T-helper 1 cell treated with Interleukin-12 subunit alpha and Interleukin-12 subunit beta and Interleukin-4 antibody, amounts not matched to agents 30 μg/mL and 1 μg/mL, for 36 hours (primary cell): ENCODE results near the gene ARAP3.

Source experiments
- H3K27ac Mint-ChIP-seq: one replicate; pipeline ENCODE4 v1.8.0; 2021; ENCODE audit warnings: mild to moderate bottlenecking, mixed read lengths
- H3K27me3 Mint-ChIP-seq: one replicate; pipeline ENCODE4 v1.8.0; 2021; ENCODE audit warnings: low read depth, mixed read lengths
- H3K36me3 Mint-ChIP-seq: one replicate; pipeline ENCODE4 v1.8.0; 2021; ENCODE audit warnings: low read depth, mixed read lengths
- H3K4me1 Mint-ChIP-seq: one replicate; pipeline ENCODE4 v1.8.0; 2021; ENCODE audit warnings: low read depth, mixed read lengths
- H3K4me3 Mint-ChIP-seq: one replicate; pipeline ENCODE4 v1.8.0; 2021; ENCODE audit warnings: mild to moderate bottlenecking, moderate library complexity, mixed read lengths
- H3K9me3 Mint-ChIP-seq: one replicate; pipeline ENCODE4 v1.8.0; 2021; ENCODE audit warnings: mixed read lengths

The ARAP3 gene

DNA sequence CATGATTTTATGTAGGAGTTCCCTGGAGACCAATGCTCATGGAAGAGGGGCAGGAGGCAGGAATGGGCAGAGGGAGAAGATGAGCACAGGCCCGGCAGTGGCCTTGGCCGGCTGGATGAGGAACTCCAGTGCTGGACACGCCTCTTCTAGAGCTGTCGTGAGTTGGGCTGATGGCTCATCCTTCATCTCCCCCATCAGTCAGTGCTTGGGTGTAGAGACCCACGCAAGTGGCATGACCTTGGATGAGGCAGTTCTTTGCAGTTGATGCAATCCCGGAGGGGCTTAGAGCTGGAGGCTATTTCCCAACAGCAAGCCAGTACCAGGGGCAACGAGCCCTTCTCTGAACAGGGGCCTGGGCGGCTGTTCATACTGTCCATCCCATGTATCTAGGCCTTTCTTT is 25.5 kb upstream of the ARAP3 start:
- Mint-ChIP-seq H3K9me3 (no peaks in the 10 kb centered on the region), H3K27me3 (peaks cover 13% of the 10 kb centered on the region), H3K27ac (no peak overlapping the region), H3K36me3 (no peaks in the 10 kb centered on the region), H3K4me1 (peaks cover 7% of the 10 kb centered on the region), H3K4me3 (no peak overlapping the region)

DNA sequence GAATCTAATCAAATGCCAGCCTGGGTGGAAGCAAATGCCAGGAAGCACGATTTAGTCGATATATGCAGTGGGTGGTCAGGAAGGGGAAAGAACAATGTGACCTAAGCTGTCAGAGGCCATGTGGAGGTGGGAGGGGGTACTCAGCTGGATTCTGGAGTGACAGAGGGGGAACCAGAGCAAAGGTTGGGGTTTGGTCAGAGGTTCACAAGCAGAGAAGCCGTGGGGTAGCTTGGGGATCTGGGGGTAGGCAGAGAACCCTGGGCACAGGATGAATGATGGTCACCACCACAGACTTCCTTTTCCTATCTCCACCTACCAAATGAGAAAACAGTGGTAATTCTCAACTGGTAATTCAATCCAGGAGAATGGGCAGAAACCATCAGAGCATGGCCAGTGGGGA is 24.1 kb upstream of the ARAP3 start:
- Mint-ChIP-seq H3K9me3 (no peaks in the 10 kb centered on the region), H3K4me1 (peaks cover 12% of the 10 kb centered on the region), H3K27ac (no peak overlapping the region), H3K4me3 (no peak overlapping the region), H3K36me3 (no peaks in the 10 kb centered on the region), H3K27me3 (peaks cover 25% of the 10 kb centered on the region)

DNA sequence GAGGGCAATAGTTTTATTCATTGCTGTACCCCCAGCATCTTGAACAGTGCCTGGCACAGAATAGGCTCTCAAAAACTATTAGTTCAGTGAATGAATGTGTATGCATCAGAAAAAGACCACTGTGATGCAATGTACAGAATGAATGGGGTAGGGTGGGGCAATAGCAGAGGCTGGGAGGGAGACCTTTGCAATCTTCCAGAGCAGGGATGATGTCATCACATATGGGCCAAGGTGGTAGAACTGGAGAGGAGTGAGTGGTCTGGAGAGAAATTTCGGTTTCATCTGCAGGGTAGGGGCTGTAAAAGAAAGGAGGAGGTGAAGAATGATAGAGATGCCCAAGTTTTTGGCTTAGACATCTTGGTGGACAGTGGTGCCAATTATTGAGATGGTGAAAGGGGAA is 23.4 kb upstream of the ARAP3 start:
- no peaks in the 10 kb centered on the region for H3K9me3 Mint-ChIP-seq
- peaks cover 27% of the 10 kb centered on the region for H3K27me3 Mint-ChIP-seq
- no peak overlapping the region for H3K27ac Mint-ChIP-seq

DNA sequence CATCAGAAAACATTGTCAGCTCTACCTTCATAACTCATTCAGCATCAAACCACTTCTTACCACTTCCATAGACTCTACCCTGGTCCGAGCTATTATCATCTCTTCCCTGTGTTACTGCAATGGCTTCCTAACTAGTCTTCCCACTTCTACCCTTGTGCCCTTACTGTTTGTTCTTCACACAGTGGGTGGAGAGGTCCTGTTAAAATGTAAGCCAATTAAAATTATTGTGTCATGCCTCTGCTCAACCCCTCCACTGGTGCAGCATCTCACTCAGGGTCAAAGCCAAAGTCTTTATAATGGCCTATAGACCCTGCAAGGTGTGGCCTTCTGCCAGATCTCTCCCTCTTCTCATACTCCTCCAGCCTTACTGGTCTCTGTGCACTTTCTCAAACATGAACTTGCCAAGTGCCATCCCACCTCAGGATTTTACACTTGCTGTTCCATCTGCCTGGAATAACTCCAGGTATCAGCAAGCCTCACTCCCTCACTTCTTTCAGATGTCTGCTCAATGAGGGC is 22.8 kb upstream of the ARAP3 start:
- H3K9me3 Mint-ChIP-seq: no peaks in the 10 kb centered on the region
- peaks cover 15% of the 10 kb centered on the region for H3K4me1 Mint-ChIP-seq
- H3K4me3 Mint-ChIP-seq: no peak overlapping the region

More for the DNA sequence above, 23.4 kb upstream of the ARAP3 start:
- Mint-ChIP-seq H3K4me3 (no peak overlapping the region), H3K4me1 (peaks cover 12% of the 10 kb centered on the region), H3K36me3 (no peaks in the 10 kb centered on the region)

DNA sequence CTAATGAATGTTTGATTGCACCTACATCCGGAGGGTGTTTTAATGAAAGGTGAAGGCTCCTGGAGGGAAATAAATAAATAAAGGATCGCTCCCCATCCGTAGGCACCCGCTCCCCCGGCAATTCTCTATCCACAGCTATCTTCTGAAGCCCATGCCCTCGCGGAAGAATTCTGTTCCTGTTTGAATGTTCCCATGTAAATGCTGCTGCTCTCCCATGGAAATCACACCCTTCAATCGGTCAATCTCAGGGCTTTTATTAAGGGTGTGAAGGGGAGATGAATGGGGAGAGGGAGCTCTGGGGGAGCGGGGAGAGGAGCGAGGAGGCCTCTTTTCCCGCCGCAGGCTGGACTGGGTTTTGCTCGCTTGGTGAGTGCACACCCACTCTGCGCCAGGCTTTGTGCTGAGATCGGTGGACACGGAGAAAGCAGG is 21.1 kb upstream of the ARAP3 start:
- Mint-ChIP-seq H3K4me3 (peak overlapping the region; percentile 72), H3K27ac (no peak overlapping the region)

More for the DNA sequence above, 22.8 kb upstream of the ARAP3 start:
- Mint-ChIP-seq H3K27me3 (peaks cover 33% of the 10 kb centered on the region), H3K36me3 (no peaks in the 10 kb centered on the region), H3K27ac (no peak overlapping the region)

DNA sequence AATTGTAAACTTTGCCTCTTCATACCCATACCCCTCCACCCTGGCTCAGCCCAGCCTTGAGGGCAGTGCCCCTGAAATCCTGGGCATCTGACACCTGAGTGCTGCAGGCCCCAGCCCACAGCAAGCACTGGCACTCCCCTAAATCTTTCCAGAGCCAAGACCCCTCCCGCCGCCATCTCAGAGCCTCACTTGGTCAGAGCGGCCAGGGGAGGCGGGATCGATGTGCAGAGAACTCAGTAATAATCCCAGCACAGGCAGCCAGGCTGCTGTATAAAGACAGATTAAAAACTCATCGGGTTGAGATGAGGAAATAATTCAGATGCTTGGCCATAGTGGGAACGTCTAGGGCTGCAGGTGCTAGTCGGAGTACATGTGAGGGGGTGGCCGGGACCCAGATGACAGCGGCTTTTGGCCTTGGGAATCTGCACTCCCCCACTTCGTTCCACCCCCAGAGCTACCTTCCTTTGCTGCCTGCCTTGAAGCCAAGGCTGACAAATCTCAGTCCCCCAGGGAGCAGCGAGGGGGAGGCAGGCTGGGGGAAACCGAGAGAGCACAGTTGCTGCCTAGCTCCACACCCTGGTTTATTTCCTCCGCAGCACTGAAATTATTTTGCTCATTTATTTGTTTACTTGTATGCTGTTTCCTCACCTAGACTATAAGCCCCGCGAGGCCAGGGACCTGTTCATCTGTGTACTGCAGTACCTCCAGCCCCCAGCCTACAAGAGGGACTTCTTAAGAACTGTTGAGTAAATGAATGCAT is 19.5 kb upstream of the ARAP3 start:
- H3K4me3 Mint-ChIP-seq: peak overlapping the region; percentile 72
- peaks cover 38% of the 10 kb centered on the region for H3K27me3 Mint-ChIP-seq
- H3K4me1 Mint-ChIP-seq: peaks cover 15% of the 10 kb centered on the region
- no peaks in the 10 kb centered on the region for H3K36me3 Mint-ChIP-seq
- H3K9me3 Mint-ChIP-seq: no peaks in the 10 kb centered on the region
- H3K27ac Mint-ChIP-seq: no peak overlapping the region

More for the DNA sequence above, 21.1 kb upstream of the ARAP3 start:
- peaks cover 15% of the 10 kb centered on the region for H3K4me1 Mint-ChIP-seq
- H3K27me3 Mint-ChIP-seq: peaks cover 38% of the 10 kb centered on the region
- no peaks in the 10 kb centered on the region for H3K9me3 Mint-ChIP-seq
- no peaks in the 10 kb centered on the region for H3K36me3 Mint-ChIP-seq

DNA sequence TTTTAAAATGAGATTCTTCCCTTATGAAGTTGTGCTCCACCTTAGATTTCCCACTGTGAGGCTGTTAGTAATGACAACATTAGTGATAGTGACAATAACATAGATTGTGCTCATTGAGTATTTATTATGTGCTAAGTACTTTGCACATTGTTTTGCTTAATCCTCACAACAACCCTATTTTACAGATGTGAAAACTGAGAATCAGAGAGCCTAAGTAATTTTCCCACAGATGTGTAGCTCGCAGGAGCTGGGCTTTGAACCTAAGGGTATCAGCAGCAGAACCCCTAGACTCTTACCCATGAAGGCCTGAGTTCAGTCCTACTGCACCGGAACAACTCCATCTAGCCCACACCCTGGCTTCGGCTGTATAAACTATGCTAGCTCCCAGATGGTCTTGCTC is 15.6 kb upstream of the ARAP3 start:
- peaks cover 18% of the 10 kb centered on the region for H3K4me1 Mint-ChIP-seq
- H3K27ac Mint-ChIP-seq: no peak overlapping the region

DNA sequence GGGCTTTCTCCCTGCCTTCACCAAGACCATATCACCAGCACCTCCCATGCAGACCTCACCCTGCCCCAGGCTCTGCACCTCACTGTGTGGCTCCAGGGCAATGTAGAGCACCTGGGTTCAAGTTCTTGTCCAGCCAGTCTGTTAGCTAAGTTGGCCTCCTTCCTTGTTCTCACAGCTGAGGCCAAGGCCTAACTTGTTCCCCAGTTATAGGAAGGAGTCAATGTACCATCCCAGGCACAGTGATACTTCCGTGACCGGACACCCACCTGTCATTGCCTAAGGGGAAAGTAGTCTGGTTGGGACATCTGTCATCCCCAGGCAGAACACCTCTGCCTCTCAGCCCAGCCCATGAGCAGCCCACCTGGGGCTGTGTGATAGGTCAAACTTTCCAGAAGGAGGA is 14.4 kb upstream of the ARAP3 start:
- no peaks in the 10 kb centered on the region for H3K9me3 Mint-ChIP-seq
- H3K27me3 Mint-ChIP-seq: peaks cover 34% of the 10 kb centered on the region
- no peaks in the 10 kb centered on the region for H3K36me3 Mint-ChIP-seq
- H3K4me3 Mint-ChIP-seq: no peak overlapping the region
- peaks cover 22% of the 10 kb centered on the region for H3K4me1 Mint-ChIP-seq
- H3K27ac Mint-ChIP-seq: no peak overlapping the region

More for the DNA sequence above, 15.6 kb upstream of the ARAP3 start:
- H3K4me3 Mint-ChIP-seq: no peak overlapping the region
- H3K27me3 Mint-ChIP-seq: peaks cover 38% of the 10 kb centered on the region
- no peaks in the 10 kb centered on the region for H3K36me3 Mint-ChIP-seq
- H3K9me3 Mint-ChIP-seq: no peaks in the 10 kb centered on the region

DNA sequence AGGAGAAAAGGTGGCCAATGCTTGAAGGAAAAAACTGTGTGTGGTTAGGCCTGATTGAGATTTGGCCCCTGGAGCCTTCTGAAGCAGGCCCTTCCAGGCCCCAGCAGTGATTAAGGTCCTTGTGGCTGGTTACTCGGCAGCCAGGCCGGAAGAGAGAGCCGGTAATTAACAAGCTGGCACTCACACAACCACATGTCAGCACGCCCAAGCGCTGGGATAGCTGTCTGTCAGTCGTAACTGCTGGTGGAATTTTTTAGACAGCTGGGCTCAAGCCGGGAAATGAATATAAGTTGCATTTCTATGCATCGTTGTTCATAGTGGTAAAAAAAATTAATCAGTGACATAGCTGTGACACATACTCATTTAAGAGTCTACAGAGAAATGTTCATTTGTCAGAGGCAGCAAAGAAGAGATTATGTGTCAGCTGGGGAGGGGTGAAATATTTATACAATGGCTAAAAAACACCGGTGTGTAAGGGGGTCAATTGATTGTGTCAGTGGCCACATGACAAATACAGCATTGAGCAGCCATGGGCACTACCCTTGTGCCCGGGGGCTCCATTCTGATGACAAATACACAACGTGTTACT is 13.7 kb upstream of the ARAP3 start:
- peaks cover 20% of the 10 kb centered on the region for H3K4me1 Mint-ChIP-seq
- H3K4me3 Mint-ChIP-seq: no peak overlapping the region
- no peaks in the 10 kb centered on the region for H3K36me3 Mint-ChIP-seq
- H3K27me3 Mint-ChIP-seq: peaks cover 34% of the 10 kb centered on the region
- no peaks in the 10 kb centered on the region for H3K9me3 Mint-ChIP-seq
- H3K27ac Mint-ChIP-seq: no peak overlapping the region

DNA sequence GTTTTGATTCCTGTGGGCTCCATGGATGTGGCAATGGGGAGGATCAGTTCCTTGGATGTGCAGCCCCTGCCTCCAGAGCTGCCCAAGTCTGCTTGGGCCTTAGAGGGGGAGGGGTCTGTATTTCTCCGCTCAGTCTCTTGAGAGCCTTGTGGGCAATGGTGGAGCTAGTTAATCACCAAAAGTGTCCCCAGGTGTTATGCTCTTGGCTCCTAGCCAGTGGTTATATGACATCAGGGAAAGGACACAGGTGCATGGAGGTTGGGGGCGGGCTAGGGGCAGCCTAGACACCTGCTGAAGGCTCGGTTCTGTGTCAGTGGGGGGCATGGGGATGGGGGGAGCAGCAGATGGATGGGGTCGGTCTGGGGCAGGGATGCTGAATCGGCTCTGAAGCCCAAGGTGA is 12.4 kb upstream of the ARAP3 start:
- H3K27ac Mint-ChIP-seq: no peak overlapping the region
- H3K36me3 Mint-ChIP-seq: no peaks in the 10 kb centered on the region
- H3K4me3 Mint-ChIP-seq: no peak overlapping the region
- H3K27me3 Mint-ChIP-seq: peaks cover 34% of the 10 kb centered on the region
- H3K4me1 Mint-ChIP-seq: peaks cover 18% of the 10 kb centered on the region
- no peaks in the 10 kb centered on the region for H3K9me3 Mint-ChIP-seq

DNA sequence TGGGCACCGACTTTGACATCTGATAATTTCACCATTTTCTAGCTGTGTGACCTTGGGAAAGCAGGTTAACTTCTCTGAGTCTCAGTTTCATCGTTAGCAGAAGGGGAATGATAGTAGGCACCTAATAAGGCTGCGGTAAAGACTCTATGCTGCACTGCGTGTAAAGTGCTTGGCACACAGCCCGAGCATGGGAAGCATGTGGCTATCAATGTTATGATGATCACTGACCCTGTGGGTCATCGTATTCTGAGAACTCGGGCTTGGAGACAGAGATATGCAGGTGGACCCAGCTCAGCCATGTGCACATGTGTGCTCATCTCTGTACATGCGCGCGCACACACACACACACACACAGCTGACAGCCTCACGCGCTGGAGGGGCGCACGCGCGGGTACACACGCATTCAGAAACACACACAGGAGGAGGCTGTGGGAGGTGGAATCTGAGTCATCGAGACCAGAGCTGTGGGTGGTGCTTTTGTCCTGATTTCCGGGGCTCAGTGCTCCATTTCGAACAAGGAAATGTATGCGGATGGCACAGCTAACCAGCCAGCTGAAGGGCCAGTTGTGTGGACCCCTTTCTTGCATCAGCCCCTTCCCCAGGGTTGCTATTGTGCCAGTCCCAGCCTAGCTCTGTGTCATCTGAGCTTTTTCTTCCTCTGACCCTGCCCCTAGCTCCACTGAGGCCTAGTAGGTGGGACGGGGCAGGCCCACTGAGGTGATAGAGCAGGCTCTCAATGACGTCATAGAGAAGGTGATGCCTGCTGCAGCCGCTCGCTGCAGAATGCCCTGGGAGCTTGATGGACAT is 11.1 kb upstream of the ARAP3 start:
- Mint-ChIP-seq H3K9me3 (no peaks in the 10 kb centered on the region), H3K4me3 (peak overlapping the region; percentile 86), H3K36me3 (no peaks in the 10 kb centered on the region), H3K4me1 (peaks cover 20% of the 10 kb centered on the region), H3K27ac (peak overlapping the region; percentile 76), H3K27me3 (peaks cover 27% of the 10 kb centered on the region)

DNA sequence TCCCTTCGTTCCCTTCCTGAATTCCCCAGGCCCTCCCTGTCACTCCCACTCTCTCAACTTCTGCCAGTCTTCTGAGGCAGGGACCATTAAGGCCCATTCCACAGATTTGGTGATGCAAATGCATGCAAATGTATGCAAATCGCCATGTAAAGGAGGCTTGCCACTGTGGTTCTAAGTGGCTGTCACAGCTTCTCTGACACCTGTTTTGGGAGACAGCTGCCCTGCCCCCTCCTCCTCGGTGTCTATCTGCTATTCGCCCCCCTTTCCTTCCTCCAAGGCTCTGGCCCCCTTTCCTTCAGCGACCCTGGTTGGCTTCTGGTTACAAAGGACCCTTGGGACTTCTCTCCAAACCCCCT is 10.5 kb upstream of the ARAP3 start:
- peaks cover 27% of the 10 kb centered on the region for H3K27me3 Mint-ChIP-seq
- peak overlapping the region; percentile 77 for H3K27ac Mint-ChIP-seq
- H3K4me3 Mint-ChIP-seq: peak overlapping the region; percentile 86
- H3K9me3 Mint-ChIP-seq: no peaks in the 10 kb centered on the region
- peaks cover 20% of the 10 kb centered on the region for H3K4me1 Mint-ChIP-seq
- H3K36me3 Mint-ChIP-seq: no peaks in the 10 kb centered on the region

DNA sequence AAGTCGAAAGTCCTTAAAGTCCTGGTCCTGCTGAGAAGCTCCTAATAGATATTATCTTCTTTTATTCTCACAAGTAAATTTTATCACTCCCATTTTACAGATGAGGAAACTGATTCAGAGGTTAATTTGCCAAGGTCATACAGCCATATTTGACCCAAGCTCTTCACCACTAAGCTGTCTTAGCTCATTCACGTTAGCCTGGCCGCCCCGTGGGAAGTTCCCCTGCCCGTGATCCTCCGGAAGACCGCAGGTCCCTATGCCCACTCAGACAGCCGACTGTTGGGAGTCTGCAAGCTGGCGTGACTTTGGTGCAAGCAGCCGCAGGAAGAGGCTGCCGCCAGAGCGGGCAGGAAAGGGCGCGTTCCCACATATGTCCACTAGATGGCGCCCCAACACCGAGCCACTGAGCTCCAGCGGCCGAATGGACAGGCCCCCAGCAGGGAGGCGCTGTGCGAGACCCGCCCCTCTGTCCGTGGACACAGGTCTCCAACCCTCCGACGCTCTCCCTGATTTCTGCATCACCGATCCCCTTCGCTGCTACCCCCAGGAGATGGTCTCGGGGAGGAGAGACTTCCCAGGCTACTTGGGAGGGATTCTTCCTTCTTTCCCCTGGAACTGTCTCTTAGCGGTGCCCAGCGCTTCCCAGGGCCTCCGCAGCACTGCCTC is 10.0 kb upstream of the ARAP3 start:
- Mint-ChIP-seq H3K9me3 (no peaks in the 10 kb centered on the region), H3K27ac (peak overlapping the region; percentile 77), H3K4me3 (peak overlapping the region; percentile 86), H3K4me1 (peaks cover 20% of the 10 kb centered on the region), H3K27me3 (peaks cover 27% of the 10 kb centered on the region), H3K36me3 (no peaks in the 10 kb centered on the region)

DNA sequence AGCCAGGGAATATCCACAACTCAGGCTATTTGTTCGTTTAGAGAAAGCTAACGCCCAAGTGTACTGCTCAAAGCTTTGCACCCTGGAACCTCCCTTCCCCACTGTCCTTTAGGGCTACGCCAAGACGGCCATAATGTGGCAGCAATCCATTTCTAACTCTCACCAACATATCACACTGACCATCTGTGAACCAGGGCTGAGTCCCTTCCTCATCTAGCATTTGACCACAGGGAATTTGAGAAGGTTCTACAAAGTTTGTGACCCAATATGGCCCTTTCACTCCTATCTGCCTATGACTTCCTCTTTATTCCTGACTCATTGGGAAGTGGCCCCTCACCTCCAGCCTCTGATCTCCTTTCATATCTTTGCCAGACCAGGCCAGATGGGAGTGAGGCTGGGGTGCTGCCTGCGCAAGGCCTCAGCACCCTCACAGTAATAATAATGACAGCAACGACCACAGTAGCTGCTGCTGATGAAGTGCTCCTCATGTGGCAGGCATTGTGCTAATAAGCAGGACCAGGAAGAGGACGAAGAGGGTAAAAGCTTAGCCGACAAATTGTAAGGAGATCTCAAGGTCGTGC is 9.3 kb upstream of the ARAP3 start:
- no peaks in the 10 kb centered on the region for H3K9me3 Mint-ChIP-seq
- H3K27me3 Mint-ChIP-seq: peaks cover 27% of the 10 kb centered on the region
- no peak overlapping the region for H3K4me3 Mint-ChIP-seq
- H3K36me3 Mint-ChIP-seq: no peaks in the 10 kb centered on the region
- H3K4me1 Mint-ChIP-seq: peaks cover 20% of the 10 kb centered on the region
- H3K27ac Mint-ChIP-seq: no peak overlapping the region
